ENCODE data around the gene SPDYE3. TPM values are rescaled to one million over a fixed set of nuclear protein-coding genes. Genes with fewer than 3 reads are reported as not detected.
"Not testable (repeated sequence)": the region's sequence is repeated elsewhere in the genome, so short reads cannot be mapped to it uniquely, and the experiment has no call there.

SPDYE3 gene
- total RNA-seq, 8 experiments from 2014 or later, result 1.9 to 7.9 (median 4.1) TPM

GRCh38 chr7:100271716-100272537 is 35.6 kb upstream of the SPDYE3 start:
- peaks cover 10 to 15% of the 10 kb centered on the region in 2 donors for H3K4me1 ChIP-seq (replicated peaks in 1 of 2)
- WGBS, 10 experiments, result no CpG with 5 or more reads among the region's 101 CpGs
- peak overlapping the region; percentile 64 to 100 (median 87) for H3K4me3 ChIP-seq
- in situ Hi-C loops (cut with MboI; ENCODE audit: low pct_unique_long_range_greater_than_20kb in 2 of 9, low sequenced_read_pairs in 9 of 9, unreplicated experiment in 9 of 9), result no loop called here
- H3K27ac ChIP-seq, result peak overlapping the region; percentile 66 to 76
- peak; percentile 76 to 91 (median 82) for ATAC-seq (replicated peaks in 6 of 8)

GRCh38 chr7:100272538-100272902 is 35.0 kb upstream of the SPDYE3 start:
- H3K27ac ChIP-seq, result peak overlapping the region; percentile 53 to 76
- in situ Hi-C loops (cut with MboI; ENCODE audit: low pct_unique_long_range_greater_than_20kb in 2 of 9, low sequenced_read_pairs in 9 of 9, unreplicated experiment in 9 of 9); ATAC-seq (replicated peaks in 6 of 8): not testable (repeated sequence)
- no CpG with 5 or more reads among the region's 11 CpGs for WGBS, 10 experiments
- H3K4me1 ChIP-seq (replicated peaks in 1 of 2), result peaks cover 10 to 15% of the 10 kb centered on the region in 2 donors
- peak overlapping the region; percentile 64 to 100 (median 87) for H3K4me3 ChIP-seq

- H3K4me1 ChIP-seq (replicated peaks in 1 of 2), result peaks cover 0 to 5% of the 10 kb centered on the region in 2 donors
- ATAC-seq (replicated peaks in 6 of 8), result no peak
- no peak overlapping the region for H3K4me3 ChIP-seq
- in situ Hi-C loops (cut with MboI; ENCODE audit: low pct_unique_long_range_greater_than_20kb in 2 of 9, low sequenced_read_pairs in 9 of 9, unreplicated experiment in 9 of 9), result no loop called here
- H3K27ac ChIP-seq, result no peak overlapping the region
- WGBS, 10 experiments, result 80 to 100% (median 100%) methylated on average over 1 of the region's 1 CpG; no CpG with 5 or more reads in 1 of the 10 experiments
Observed at GRCh38 chr7:100275120-100275519, 32.4 kb upstream of the SPDYE3 start.

- H3K4me3 ChIP-seq; in situ Hi-C loops (cut with MboI; ENCODE audit: low pct_unique_long_range_greater_than_20kb in 2 of 9, low sequenced_read_pairs in 9 of 9, unreplicated experiment in 9 of 9); H3K4me1 ChIP-seq (replicated peaks in 1 of 2); H3K27ac ChIP-seq: not testable (repeated sequence)
- ATAC-seq (replicated peaks in 6 of 8), result peak in 3 of 8 experiments; percentile 12 to 46 (median 43)
- 40 to 100% methylated on average over 1 to 2 of the region's 6 CpGs; no CpG with 5 or more reads in 8 of the 10 experiments for WGBS, 10 experiments
Observed at GRCh38 chr7:100276126-100276525, 31.4 kb upstream of the SPDYE3 start.

GRCh38 chr7:100282069-100282608 is 25.4 kb upstream of the SPDYE3 start:
- ATAC-seq (replicated peaks in 6 of 8); H3K4me1 ChIP-seq (replicated peaks in 1 of 2); in situ Hi-C loops (cut with MboI; ENCODE audit: low pct_unique_long_range_greater_than_20kb in 2 of 9, low sequenced_read_pairs in 9 of 9, unreplicated experiment in 9 of 9); H3K4me3 ChIP-seq; H3K27ac ChIP-seq: not testable (repeated sequence)
- WGBS, 10 experiments, result 100% methylated on average over 1 to 2 of the region's 3 CpGs; no CpG with 5 or more reads in 8 of the 10 experiments

- ATAC-seq (replicated peaks in 6 of 8); in situ Hi-C loops (cut with MboI; ENCODE audit: low pct_unique_long_range_greater_than_20kb in 2 of 9, low sequenced_read_pairs in 9 of 9, unreplicated experiment in 9 of 9); H3K27ac ChIP-seq; H3K4me3 ChIP-seq; H3K4me1 ChIP-seq (replicated peaks in 1 of 2): not testable (repeated sequence)
- no CpG with 5 or more reads among the region's 8 CpGs for WGBS, 10 experiments
Observed at GRCh38 chr7:100283147-100283546, 24.4 kb upstream of the SPDYE3 start.

GRCh38 chr7:100287191-100287969 is 20.1 kb upstream of the SPDYE3 start:
- ATAC-seq (replicated peaks in 6 of 8); H3K4me3 ChIP-seq; in situ Hi-C loops (cut with MboI; ENCODE audit: low pct_unique_long_range_greater_than_20kb in 2 of 9, low sequenced_read_pairs in 9 of 9, unreplicated experiment in 9 of 9); H3K27ac ChIP-seq; H3K4me1 ChIP-seq (replicated peaks in 1 of 2): not testable (repeated sequence)
- WGBS, 10 experiments, result 50 to 100% (median 89%) methylated on average over 1 to 4 of the region's 6 CpGs; no CpG with 5 or more reads in 5 of the 10 experiments

- H3K4me3 ChIP-seq, result not testable (repeated sequence)
- 90 to 100% (median 100%) methylated on average over 1 to 2 of the region's 3 CpGs; no CpG with 5 or more reads in 7 of the 10 experiments for WGBS, 10 experiments
Observed at GRCh38 chr7:100288258-100288657, 19.2 kb upstream of the SPDYE3 start.

GRCh38 chr7:100292162-100292561 is 15.3 kb upstream of the SPDYE3 start:
- ATAC-seq (replicated peaks in 6 of 8); H3K27ac ChIP-seq; H3K4me1 ChIP-seq (replicated peaks in 1 of 2); H3K4me3 ChIP-seq; in situ Hi-C loops (cut with MboI; ENCODE audit: low pct_unique_long_range_greater_than_20kb in 2 of 9, low sequenced_read_pairs in 9 of 9, unreplicated experiment in 9 of 9): not testable (repeated sequence)
- 80 to 100% methylated on average over 1 of the region's 1 CpG; no CpG with 5 or more reads in 8 of the 10 experiments for WGBS, 10 experiments

More at GRCh38 chr7:100288258-100288657, 19.2 kb upstream of the SPDYE3 start:
- H3K27ac ChIP-seq; in situ Hi-C loops (cut with MboI; ENCODE audit: low pct_unique_long_range_greater_than_20kb in 2 of 9, low sequenced_read_pairs in 9 of 9, unreplicated experiment in 9 of 9); H3K4me1 ChIP-seq (replicated peaks in 1 of 2): not testable (repeated sequence)
- ATAC-seq (replicated peaks in 6 of 8), result peak in 1 of 8 experiments; percentile 29

GRCh38 chr7:100295269-100295668 is 12.2 kb upstream of the SPDYE3 start:
- in situ Hi-C loops (cut with MboI; ENCODE audit: low pct_unique_long_range_greater_than_20kb in 2 of 9, low sequenced_read_pairs in 9 of 9, unreplicated experiment in 9 of 9); H3K4me1 ChIP-seq (replicated peaks in 1 of 2); H3K4me3 ChIP-seq; H3K27ac ChIP-seq: not testable (repeated sequence)
- 95 to 100% methylated on average over 1 to 3 of the region's 9 CpGs; no CpG with 5 or more reads in 8 of the 10 experiments for WGBS, 10 experiments
- ATAC-seq (replicated peaks in 6 of 8), result peak in 3 of 8 experiments; percentile 35 to 94 (median 77)

- H3K4me1 ChIP-seq (replicated peaks in 1 of 2); H3K4me3 ChIP-seq; in situ Hi-C loops (cut with MboI; ENCODE audit: low pct_unique_long_range_greater_than_20kb in 2 of 9, low sequenced_read_pairs in 9 of 9, unreplicated experiment in 9 of 9): not testable (repeated sequence)
- H3K27ac ChIP-seq, result peak overlapping the region; percentile 55 to 80
- no CpG with 5 or more reads among the region's 6 CpGs for WGBS, 10 experiments
- peak in 7 of 8 experiments; percentile 36 to 96 (median 90) for ATAC-seq (replicated peaks in 6 of 8)
Observed at GRCh38 chr7:100297852-100298631, 9.5 kb upstream of the SPDYE3 start.

GRCh38 chr7:100298632-100298895 is 8.9 kb upstream of the SPDYE3 start:
- H3K4me3 ChIP-seq; H3K4me1 ChIP-seq (replicated peaks in 1 of 2); in situ Hi-C loops (cut with MboI; ENCODE audit: low pct_unique_long_range_greater_than_20kb in 2 of 9, low sequenced_read_pairs in 9 of 9, unreplicated experiment in 9 of 9): not testable (repeated sequence)
- WGBS, 10 experiments, result 0% methylated on average over 1 of the region's 7 CpGs; no CpG with 5 or more reads in 9 of the 10 experiments
- peak in 3 of 8 experiments; percentile 73 to 82 (median 75) for ATAC-seq (replicated peaks in 6 of 8)
- H3K27ac ChIP-seq, result peak overlapping the region; percentile 55 to 80
